ENCODE data around the gene ADCYAP1R1.

The ADCYAP1R1 gene

DNA sequence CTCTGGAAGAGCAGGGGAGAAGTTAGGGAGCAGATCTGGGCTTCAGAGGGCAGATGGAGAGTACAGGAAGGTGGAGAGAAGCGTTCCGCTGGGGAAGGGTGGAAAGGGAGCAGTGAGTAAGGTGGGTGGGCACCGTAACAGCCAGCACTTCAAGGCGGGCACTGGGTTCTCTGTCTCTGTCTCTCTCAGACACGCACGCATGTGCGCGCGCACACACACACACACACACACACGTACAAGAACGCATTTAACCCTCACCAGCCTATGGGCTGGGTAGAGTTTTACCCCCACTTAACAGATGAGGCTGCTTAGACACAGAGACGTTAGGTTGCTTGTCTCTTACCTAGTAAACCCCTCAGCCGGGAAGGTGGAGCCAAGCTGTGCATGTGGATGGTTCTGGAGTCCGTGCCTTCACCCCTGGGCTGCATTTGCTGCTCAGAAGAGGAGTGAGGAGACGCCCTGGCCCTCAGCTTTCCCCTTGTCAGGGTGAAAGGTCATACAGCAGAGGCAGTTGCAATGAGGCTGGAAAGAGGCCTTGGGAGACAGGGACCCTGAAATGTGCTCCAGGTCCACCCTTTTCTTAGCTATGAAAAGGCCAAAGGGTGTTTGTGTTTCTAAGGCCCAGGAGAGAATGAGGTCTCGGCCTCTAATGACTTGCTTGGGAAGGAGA is 16.0 kb downstream of the ADCYAP1R1 start:
- DNase-seq (ENCODE audit: low read depth in 2 of 2) = no peak

DNA sequence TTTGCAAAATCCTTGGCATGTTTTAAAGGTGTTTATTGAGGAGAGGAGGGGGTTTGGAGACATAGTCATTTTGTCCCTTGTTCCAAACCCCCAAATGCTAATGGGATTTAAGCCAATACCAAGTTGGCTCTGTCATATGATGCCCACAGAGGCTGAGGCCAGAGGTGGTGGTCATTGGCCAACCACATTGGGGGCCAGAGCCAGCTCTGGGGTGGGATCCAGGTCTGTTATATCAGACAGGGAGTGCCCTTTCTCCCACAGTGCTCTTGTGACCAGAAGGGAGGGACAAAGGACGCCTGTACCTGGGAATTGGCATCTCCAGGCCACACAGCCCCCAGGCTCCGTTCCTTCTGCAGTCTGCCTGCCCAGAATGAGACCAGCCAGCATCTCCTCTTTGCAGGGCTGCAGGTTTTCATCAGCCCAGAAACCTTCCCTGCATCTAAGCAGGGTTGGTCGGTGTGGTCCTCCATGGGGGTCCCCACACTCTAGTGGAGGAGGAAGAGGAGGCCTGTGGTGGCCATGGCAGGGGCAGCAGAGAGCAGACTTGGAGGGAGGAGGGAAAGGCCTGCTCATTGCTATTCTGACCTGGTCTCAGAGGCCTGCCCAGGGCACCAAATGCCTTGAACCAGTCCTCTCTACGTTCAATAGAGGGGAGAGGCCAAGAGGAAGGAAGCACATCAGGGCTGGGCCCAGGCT is 17.9 kb downstream of the ADCYAP1R1 start:
- DNase-seq (ENCODE audit: low read depth in 2 of 2) = no peak

GRCh38 chr7:31070991-31071644 is 19.0 kb downstream of the ADCYAP1R1 start:
- DNase-seq (ENCODE audit: low read depth in 2 of 2) = no peak

DNA sequence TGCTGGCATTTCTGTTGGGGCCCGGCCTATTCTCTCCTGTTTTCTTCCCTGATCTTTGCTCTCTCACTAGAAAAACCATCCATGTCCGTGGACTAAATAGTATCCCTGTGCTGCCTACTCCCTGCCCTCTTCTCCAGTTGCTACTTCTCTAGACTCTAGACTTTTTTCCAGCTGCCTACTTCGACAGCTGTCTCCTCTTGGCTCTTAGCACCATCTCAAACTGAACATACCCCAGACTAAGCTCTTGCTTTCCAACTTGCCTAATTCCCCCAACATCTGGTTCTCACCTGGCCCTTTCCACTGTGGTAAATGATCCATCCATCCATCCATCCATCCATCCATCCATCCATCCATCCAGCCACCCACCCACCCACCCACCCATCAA is 19.5 kb downstream of the ADCYAP1R1 start:
- DNase-seq (ENCODE audit: low read depth in 2 of 2) = no peak

- DNase-seq (ENCODE audit: low read depth in 2 of 2) = no peak
Measured at GRCh38 chr7:31073326-31074119, 21.4 kb downstream of the ADCYAP1R1 start.

DNA sequence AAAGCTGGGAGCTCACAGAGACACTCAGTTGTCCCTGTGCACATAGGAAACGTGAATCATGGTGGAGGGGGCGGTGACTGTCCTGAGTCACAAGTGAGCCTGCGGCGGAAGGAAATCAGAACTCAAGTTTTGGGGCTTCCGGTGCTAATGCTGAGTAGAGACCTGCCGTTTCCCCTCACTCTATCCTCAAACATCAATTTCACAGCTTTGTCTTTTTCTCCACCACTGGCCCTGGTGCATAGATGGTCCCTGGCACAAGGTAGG is 21.9 kb downstream of the ADCYAP1R1 start:
- no peak for DNase-seq (ENCODE audit: low read depth in 2 of 2)

GRCh38 chr7:31074403-31075085 is 22.4 kb downstream of the ADCYAP1R1 start:
- no peak for DNase-seq (ENCODE audit: low read depth in 2 of 2)

DNA sequence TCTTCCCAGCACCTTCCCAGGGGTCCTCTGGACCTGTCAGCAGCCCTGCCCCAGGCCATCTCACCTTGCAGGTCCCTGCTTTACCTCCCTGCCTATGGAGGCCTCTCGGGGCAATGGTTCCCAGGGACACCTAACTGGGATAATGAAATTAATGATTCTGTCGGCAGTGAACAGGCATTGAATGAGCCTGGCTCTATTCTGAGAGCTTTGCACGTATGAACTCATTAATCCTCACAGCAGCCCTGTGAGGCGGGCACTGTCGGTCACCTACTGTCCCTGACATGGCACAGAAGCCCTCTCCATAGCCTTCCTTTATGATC is 22.9 kb downstream of the ADCYAP1R1 start:
- DNase-seq (ENCODE audit: low read depth in 2 of 2) = no peak

DNA sequence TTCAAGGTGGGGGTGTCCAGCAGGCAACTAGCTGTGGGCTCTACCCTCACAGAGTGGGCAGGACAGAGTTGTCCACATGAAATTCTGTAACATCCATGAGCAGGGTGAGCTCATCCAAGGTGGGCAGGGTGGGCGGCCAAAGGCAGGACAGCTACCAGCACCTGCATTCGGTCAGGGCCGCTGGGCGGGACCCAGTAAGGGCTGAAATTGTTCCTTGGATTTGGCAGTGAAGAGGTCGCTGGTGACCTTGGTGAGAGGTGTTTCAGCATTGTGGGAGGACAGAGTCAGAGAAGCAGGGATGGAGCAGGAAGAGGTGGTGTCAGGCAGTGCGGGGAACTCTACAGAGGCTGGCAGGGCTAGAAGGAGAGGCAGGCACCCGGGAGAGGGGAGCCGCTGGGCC is 23.9 kb downstream of the ADCYAP1R1 start:
- no peak for DNase-seq (ENCODE audit: low read depth in 2 of 2)

GRCh38 chr7:31076641-31077310 is 24.7 kb downstream of the ADCYAP1R1 start:
- no peak for DNase-seq (ENCODE audit: low read depth in 2 of 2)

GRCh38 chr7:31077484-31078362 is 25.6 kb downstream of the ADCYAP1R1 start:
- DNase-seq (ENCODE audit: low read depth in 2 of 2) = no peak

DNA sequence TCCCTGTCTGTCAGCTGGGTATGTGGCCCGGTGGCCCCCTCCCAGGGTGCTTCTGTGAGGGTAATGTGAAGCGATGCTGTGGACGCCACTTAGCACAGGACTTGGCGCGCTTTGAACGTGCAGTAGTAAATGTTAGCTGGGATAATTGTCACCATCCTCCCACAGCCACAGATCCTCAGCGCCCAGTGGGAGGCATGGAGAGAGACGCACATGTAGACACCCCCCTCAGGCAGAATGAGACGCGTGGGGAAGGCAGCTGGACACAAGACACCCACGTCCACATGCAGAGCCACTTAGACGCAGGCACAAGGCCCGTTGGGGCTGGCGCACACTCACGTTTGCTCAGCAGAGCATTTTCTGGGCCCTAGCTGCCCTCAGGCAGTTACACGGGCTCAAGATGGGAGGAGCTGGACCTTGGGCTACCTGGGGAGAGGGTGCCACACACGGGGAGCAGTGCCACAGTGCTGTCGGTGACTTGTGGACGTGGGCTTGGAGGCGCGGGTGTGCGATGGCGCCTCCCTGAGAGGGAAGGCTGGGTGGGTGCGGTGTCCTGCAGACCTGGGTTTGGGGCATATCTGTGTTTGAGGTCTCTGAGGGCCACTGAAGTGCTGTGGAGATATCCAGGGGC is 26.4 kb downstream of the ADCYAP1R1 start:
- no peak for DNase-seq (ENCODE audit: low read depth in 2 of 2)

- no peak for DNase-seq (ENCODE audit: low read depth in 2 of 2)
Measured at GRCh38 chr7:31079126-31079823, 27.2 kb downstream of the ADCYAP1R1 start.

- no peak for DNase-seq (ENCODE audit: low read depth in 2 of 2)
Measured at GRCh38 chr7:31079824-31080511, 27.9 kb downstream of the ADCYAP1R1 start.

DNA sequence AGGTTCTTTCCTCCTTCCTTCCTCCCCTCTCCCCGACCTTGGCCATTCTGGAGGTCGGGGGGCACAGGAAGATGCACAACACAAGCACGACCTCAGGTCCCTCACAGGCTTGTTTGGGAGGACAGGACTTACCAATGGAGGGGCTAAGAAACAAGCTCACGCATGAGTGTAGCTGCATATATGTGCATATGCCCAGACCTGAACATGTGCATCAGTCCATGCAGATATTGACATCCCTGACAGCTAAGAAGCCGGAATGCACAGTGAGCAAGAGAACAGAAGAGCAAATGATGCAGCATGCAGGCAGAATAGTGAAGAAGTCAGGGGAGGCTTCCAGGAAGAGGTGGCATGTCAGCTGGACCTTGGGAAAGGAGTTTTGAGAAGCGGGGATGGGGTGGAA is 28.7 kb downstream of the ADCYAP1R1 start:
- no peak for DNase-seq (ENCODE audit: low read depth in 2 of 2)

- DNase-seq (ENCODE audit: low read depth in 2 of 2) = no peak
Measured at GRCh38 chr7:31082017-31082416, 29.9 kb downstream of the ADCYAP1R1 start.

DNA sequence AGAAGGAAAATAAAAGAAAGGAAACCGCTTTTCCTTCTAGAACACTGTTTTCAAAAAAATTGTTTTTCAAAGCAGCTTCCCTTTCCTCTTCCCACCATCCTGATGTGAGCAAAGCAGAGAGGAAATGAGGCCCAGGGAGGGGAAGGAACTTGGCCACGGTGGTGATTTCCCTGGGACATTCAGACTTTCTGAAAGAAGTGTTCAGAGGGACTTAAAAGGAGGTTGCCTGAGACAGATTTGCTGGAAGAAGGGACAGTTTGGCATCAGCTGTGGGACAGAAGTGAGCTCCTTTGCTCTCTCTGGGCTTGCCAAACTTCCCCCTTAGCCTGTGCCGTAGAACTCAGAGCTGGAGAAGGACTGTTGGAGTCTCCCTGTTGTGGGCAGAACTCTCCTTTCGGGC is 30.3 kb downstream of the ADCYAP1R1 start:
- DNase-seq (ENCODE audit: low read depth in 2 of 2) = no peak

DNA sequence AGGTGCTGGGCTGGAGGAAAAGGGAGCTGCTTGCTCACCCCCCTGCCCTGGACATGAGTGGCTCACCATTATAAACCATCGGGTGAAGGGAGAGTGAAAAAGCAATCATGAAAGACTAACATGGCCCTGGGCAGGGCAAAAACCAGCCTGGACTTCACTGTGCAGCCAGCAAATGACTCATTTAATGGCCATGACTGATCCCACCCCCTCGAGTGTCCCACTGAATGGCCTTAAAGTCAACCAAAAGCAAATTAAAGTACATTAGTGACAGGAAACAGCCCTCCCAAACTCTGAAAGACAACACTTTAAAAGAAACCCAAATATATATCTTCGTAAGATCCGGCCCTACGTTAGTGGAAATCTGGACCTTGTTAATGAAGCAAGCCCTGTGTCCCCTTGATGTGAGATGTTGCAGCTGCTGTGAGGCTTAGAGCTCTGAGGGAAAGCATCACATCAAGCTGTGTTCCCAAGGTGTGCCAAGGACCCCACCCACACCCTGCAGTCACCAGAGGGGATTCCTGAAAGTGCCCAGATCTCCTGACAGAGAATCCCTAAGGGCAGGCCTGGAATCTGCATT is 31.2 kb downstream of the ADCYAP1R1 start:
- no peak for DNase-seq (ENCODE audit: low read depth in 2 of 2)

GRCh38 chr7:31084226-31084625 is 32.1 kb downstream of the ADCYAP1R1 start:
- no peak for DNase-seq (ENCODE audit: low read depth in 2 of 2)

Measured in stimulated activated CD4-positive, alpha-beta T cell treated with anti-CD3 and anti-CD28 coated beads, Interleukin-1b, Interleukin-23, amount 100 ng/mL, for 4 hours (primary cell).